Measurements from ENCODE around the gene POLDIP3.

DNA sequence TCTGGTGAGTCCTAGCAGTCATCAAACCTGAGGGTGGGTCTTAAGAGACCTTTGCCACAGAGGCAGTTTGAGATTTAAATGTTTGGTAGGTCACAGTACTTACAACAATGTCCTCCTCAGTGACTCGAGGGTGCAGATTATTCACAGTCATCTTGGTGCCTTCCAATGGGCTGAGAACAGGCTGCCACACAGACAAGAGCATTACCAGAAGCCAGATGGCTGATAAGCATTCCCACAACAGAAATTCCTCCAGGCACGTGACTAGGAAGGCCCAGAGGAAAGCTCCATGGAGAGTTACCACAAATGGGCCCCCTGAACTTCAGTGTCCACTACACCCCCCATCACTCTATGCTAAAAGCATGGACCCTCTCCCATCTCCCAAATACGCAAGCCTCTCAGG is 19.2 kb downstream of the POLDIP3 start:
- TF ChIP-seq, protein P1, sequence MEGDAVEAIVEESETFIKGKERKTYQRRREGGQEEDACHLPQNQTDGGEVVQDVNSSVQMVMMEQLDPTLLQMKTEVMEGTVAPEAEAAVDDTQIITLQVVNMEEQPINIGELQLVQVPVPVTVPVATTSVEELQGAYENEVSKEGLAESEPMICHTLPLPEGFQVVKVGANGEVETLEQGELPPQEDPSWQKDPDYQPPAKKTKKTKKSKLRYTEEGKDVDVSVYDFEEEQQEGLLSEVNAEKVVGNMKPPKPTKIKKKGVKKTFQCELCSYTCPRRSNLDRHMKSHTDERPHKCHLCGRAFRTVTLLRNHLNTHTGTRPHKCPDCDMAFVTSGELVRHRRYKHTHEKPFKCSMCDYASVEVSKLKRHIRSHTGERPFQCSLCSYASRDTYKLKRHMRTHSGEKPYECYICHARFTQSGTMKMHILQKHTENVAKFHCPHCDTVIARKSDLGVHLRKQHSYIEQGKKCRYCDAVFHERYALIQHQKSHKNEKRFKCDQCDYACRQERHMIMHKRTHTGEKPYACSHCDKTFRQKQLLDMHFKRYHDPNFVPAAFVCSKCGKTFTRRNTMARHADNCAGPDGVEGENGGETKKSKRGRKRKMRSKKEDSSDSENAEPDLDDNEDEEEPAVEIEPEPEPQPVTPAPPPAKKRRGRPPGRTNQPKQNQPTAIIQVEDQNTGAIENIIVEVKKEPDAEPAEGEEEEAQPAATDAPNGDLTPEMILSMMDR (IDR thresholded peaks at IDR 0.05): no peak
- no peak for TF ChIP-seq ZFX (IDR thresholded peaks at IDR 0.05; ENCODE audit: borderline replicate concordance)
